Heart left ventricle (tissue), 13 donors: ENCODE data around the gene TAOK3.

Source experiments
- POLR2A ChIP-seq, 2 donors: fragments of 450-650 bp; IDR thresholded peaks; one replicate each; pipeline ENCODE4 v1.6.1; 2017; ENCODE audit warnings: antibody characterized with exemption in 2 of 2, mild to moderate bottlenecking in 2 of 2, moderate library complexity in 2 of 2
- TF ChIP-seq, protein P1 (sequence below), 12 donors: fragments of 200-600 bp; sonication (generic) in 4 of 12; IDR thresholded peaks; one replicate each; pipeline versions ENCODE4 v1.5.0 to v1.8.0; 2018 to 2022; ENCODE audit warnings: antibody characterized with exemption in 12 of 12, mild to moderate bottlenecking in 5 of 12
- donor health status: ischemic (EF 13 %, LVEDD 7.1; RV severe dilation, severe dysfunction).
- donor health status: DM: no; HTN: yes; CAD: no.
- donor health status: DM: no; HTN: no; CAD: no.
- donor health status: ischemic (EF 25% LVEDD 6.9; RV normal size, moderate dysfunction).
- donor health status: ischemic (EF 25% LVEDD 5.7; RV mildly dilated, moderate dysfunction).
- donor health status: ischemic (EF 35%, LVEDD 5.7; RV mildly dilated, moderate dysfunction).
- donor health status: nonischemic (EF 11% LVEDD 7.7; RV severe dilation, severe dysfunction).
- donor health status: DM: yes; HTN: yes; CAD: no.
- donor health status: PGD.
- donor health status: ischemic (EF 29% LVEDD 5.4; RV normal size, mild dysfunction).
- donor health status: nonischemic (EF 23%, LVEDD 6.1; RV moderate dilation, normal function).

DNA sequence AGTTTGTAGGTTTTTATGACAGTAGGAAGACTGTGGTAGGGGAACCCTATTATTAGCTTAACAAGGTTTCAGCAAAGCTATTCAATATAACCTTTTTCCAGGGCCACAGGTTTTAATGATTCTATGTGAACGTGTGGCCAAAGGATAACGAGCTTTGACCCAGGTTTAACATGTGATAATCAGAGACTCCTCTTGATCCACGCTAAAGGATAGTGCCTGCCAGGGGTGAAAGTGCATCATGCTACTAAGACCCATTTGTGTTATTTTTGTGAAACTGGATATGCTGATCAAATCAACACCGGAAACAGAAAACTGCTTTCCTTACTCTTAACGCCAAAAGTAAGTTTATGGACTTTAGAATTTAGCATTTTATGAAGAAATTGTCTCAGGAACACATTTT lies 909 bp upstream of the TAOK3 start:
- TF ChIP-seq, protein P1, sequence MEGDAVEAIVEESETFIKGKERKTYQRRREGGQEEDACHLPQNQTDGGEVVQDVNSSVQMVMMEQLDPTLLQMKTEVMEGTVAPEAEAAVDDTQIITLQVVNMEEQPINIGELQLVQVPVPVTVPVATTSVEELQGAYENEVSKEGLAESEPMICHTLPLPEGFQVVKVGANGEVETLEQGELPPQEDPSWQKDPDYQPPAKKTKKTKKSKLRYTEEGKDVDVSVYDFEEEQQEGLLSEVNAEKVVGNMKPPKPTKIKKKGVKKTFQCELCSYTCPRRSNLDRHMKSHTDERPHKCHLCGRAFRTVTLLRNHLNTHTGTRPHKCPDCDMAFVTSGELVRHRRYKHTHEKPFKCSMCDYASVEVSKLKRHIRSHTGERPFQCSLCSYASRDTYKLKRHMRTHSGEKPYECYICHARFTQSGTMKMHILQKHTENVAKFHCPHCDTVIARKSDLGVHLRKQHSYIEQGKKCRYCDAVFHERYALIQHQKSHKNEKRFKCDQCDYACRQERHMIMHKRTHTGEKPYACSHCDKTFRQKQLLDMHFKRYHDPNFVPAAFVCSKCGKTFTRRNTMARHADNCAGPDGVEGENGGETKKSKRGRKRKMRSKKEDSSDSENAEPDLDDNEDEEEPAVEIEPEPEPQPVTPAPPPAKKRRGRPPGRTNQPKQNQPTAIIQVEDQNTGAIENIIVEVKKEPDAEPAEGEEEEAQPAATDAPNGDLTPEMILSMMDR (IDR thresholded peaks at IDR 0.05): no peak
- no peak for TF ChIP-seq POLR2A (IDR thresholded peaks at IDR 0.05)
